Liver (tissue), 9 donors: ENCODE data around the gene DYRK1A. TPM values are rescaled to one million over a fixed set of nuclear protein-coding genes. Genes with fewer than 3 reads are reported as not detected.

Source experiments
- DNase-seq: peaks from one replicate; pipeline ENCODE4 v3.0.0-alpha.2; 2017; ENCODE audit warnings: low spot score
- H3K27ac ChIP-seq, 2 donors: one replicate each; pipeline ENCODE4 v1.7.0; 2013; ENCODE audit warnings: inconsistent platforms in 2 of 2, low read length in 2 of 2, control low read depth in 1 of 2, low read depth in 1 of 2, mild to moderate bottlenecking in 1 of 2
- H3K27me3 ChIP-seq, 4 donors: one replicate each; pipeline versions ENCODE4 v1.6.1 to v1.7.0; 2013; ENCODE audit warnings: low read length in 3 of 4, inconsistent platforms in 1 of 4, mild to moderate bottlenecking in 1 of 4, moderate library complexity in 1 of 4; ENCODE audit not compliant: control insufficient read depth in 4 of 4, insufficient read depth in 4 of 4
- H3K36me3 ChIP-seq, 4 donors: one replicate each; pipeline versions ENCODE4 v1.6.1 to v1.7.0; 2013; ENCODE audit warnings: low read length in 3 of 4, mild to moderate bottlenecking in 3 of 4, low read depth in 1 of 4, moderate library complexity in 1 of 4; ENCODE audit not compliant: control insufficient read depth in 4 of 4, insufficient read depth in 3 of 4
- H3K4me1 ChIP-seq, 4 donors: one replicate each; pipeline versions ENCODE4 v1.6.1 to v1.7.0; 2013; ENCODE audit warnings: low read length in 3 of 4, mild to moderate bottlenecking in 3 of 4, moderate library complexity in 1 of 4; ENCODE audit not compliant: control insufficient read depth in 4 of 4, insufficient read depth in 4 of 4
- H3K4me3 ChIP-seq, 3 donors: one replicate each; pipeline versions ENCODE4 v1.6.1 to v1.7.0; 2013; ENCODE audit warnings: low read length in 3 of 3, control low read depth in 1 of 3, low read depth in 1 of 3, mild to moderate bottlenecking in 1 of 3
- H3K9ac ChIP-seq, 2 donors: one replicate each; pipeline ENCODE4 v1.7.0; 2013; ENCODE audit warnings: low read length in 2 of 2, mild to moderate bottlenecking in 2 of 2, moderate library complexity in 2 of 2, control low read depth in 1 of 2, low read depth in 1 of 2
- H3K9me3 ChIP-seq, 4 donors: one replicate each; pipeline versions ENCODE4 v1.6.1 to v1.7.0; 2013; ENCODE audit warnings: low read length in 3 of 4; ENCODE audit not compliant: control insufficient read depth in 4 of 4
- EGR1 ChIP-seq, 2 donors: IDR thresholded peaks; 2 replicates each; pipeline ENCODE4 v1.6.1; 2016 to 2018; ENCODE audit warnings: antibody characterized with exemption in 2 of 2, low read depth in 2 of 2
- FOXA1 ChIP-seq: IDR thresholded peaks from 2 replicates; pipeline ENCODE4 v1.6.1; 2016; ENCODE audit warnings: antibody characterized with exemption
- RAD21 ChIP-seq, 2 donors: IDR thresholded peaks; 2 replicates each; pipeline ENCODE4 v1.6.1; 2016; ENCODE audit warnings: antibody characterized with exemption in 2 of 2, mild to moderate bottlenecking in 2 of 2
- RXRA ChIP-seq, 2 donors: IDR thresholded peaks; 2 replicates each; pipeline ENCODE4 v1.6.1; 2017 to 2018; ENCODE audit warnings: antibody characterized with exemption in 2 of 2, mild to moderate bottlenecking in 1 of 2
- SP1 ChIP-seq: IDR thresholded peaks from 2 replicates; pipeline ENCODE4 v1.6.1; 2018; ENCODE audit warnings: antibody characterized with exemption, mild to moderate bottlenecking
- TAF1 ChIP-seq: conservative IDR thresholded peaks from 2 replicates; pipeline ENCODE4 v1.6.1; 2016; ENCODE audit warnings: antibody characterized with exemption, mild to moderate bottlenecking
- YY1 ChIP-seq: IDR thresholded peaks from 2 replicates; pipeline ENCODE4 v1.6.1; 2016; ENCODE audit warnings: antibody characterized with exemption, mild to moderate bottlenecking
- WGBS: extraction: QIAGEN DNeasy Blood & Tissue Kit; methylation state at CpG from one replicate; pipeline ENCODE4 v1.1.7; 2013; 5-methylcytosine and 5-hydroxymethylcytosine counted together
- polyA plus RNA-seq, 2 donors: library from polyadenylated mRNA; stranded (reverse) in 1 of 2; unstranded in 1 of 2; fragments of 200-250 nt in 1 of 2; fragments of >200 nt in 1 of 2; fragmentation: Nextera tagmentation in 1 of 2; extraction: Ambion mirVana in 1 of 2; gene quantifications; one replicate each; pipeline versions ENCODE4 v1.2.1 to v1.2.3, GENCODE V29; 2013 to 2015
- total RNA-seq, 2 donors: library from RNA; depleted of rRNA; stranded (reverse); fragments of >200 nt; gene quantifications; one replicate each; pipeline ENCODE4 v1.2.3, GENCODE V29; 2014
- TF ChIP-seq, protein P1 (sequence below): IDR thresholded peaks from 2 replicates; pipeline ENCODE4 v1.6.1; 2016; ENCODE audit warnings: antibody characterized with exemption
- TF ChIP-seq, protein P2 (sequence below): IDR thresholded peaks from 2 replicates; pipeline ENCODE4 v1.6.1; 2016; ENCODE audit warnings: antibody characterized with exemption
- TF ChIP-seq, protein P3 (sequence below): IDR thresholded peaks from 2 replicates; pipeline ENCODE4 v1.6.1; 2016; ENCODE audit warnings: antibody characterized with exemption, mild to moderate bottlenecking
- TF ChIP-seq, protein P4 (sequence below): fragments of 150-350 bp; IDR thresholded peaks from 2 replicates; pipeline ENCODE4 v1.5.1; 2017; ENCODE audit warnings: improper control_type of control experiment, low read depth, low read length; ENCODE audit not compliant: missing input control
- donor health status: healthy.
- donor health status: healthy.
- donor health status: healthy.
- donor health status: healthy.
- donor health status: healthy.

The DYRK1A gene
- total and polyA plus RNA-seq, 4 donors = 5.1 to 58.3 (median 22.9) TPM

DNA sequence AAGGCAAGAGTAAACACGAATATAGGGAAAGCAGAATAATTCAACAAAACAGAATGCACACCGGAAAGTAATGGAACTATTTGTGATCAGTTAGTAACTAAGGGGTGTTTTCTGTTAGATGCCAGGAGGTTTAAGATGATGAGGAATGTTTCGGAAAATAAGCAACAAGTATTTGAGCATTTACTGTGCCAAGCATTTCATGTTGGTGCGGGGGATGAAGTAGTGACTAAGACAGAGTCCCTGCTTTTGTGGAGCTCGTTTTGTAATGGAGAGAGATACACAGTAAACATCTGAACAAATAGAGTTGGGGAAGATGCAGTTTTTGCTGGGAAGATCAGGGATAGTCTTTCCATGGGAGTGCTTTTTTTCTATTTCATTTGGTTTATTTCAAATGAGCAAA, 78.7 kb downstream of the DYRK1A start:
- H3K27me3 ChIP-seq = no peaks in the 10 kb centered on the region
- no peaks in the 10 kb centered on the region for H3K36me3 ChIP-seq
- no peak for DNase-seq
- H3K4me1 ChIP-seq = peaks cover 6 to 19% (median 12%) of the 10 kb centered on the region in 4 donors
- H3K27ac ChIP-seq = no peak overlapping the region
- TF ChIP-seq, protein P1, sequence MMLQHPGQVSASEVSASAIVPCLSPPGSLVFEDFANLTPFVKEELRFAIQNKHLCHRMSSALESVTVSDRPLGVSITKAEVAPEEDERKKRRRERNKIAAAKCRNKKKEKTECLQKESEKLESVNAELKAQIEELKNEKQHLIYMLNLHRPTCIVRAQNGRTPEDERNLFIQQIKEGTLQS = no peak
- TF ChIP-seq EGR1 (IDR thresholded peaks at IDR 0.05; ENCODE audit: low read depth in 2 of 2) = no peak
- no peak for TF ChIP-seq YY1
- TF ChIP-seq FOXA1 = no peak
- TF ChIP-seq, protein P2, sequence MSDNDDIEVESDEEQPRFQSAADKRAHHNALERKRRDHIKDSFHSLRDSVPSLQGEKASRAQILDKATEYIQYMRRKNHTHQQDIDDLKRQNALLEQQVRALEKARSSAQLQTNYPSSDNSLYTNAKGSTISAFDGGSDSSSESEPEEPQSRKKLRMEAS = no peak
- H3K9me3 ChIP-seq = no peaks in the 10 kb centered on the region
- H3K4me3 ChIP-seq = no peak overlapping the region
- WGBS = 78% methylated on average over 5 of the region's 5 CpGs
- H3K9ac ChIP-seq = no peak overlapping the region

DNA sequence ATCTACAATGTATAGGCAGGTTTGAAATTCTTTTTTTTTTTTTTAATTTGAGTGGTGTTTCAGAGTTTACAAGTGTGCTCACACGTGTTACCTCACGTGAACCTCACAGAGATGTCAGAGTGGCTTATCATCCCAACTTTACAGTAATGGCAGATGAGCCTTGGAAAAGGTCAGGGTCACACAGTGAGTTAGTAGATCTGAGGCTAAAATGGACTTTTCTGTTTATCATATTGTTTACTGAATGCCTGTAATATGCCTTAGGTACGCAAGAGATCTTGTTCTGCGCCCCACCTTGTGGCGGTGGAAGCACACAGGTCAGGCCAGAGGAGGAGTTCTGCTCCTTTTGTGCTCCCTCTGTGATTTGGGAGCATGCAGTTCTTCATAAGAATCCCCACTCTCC, 80.0 kb downstream of the DYRK1A start:
- Histone ChIP-seq H3K9ac (no peak overlapping the region), H3K4me1 (peaks cover 6 to 25% (median 13%) of the 10 kb centered on the region in 4 donors), H3K27me3 (no peaks in the 10 kb centered on the region), H3K27ac (no peak overlapping the region), H3K36me3 (no peaks in the 10 kb centered on the region), H3K9me3 (no peaks in the 10 kb centered on the region), H3K4me3 (no peak overlapping the region)
- TF ChIP-seq SP1 = no peak
- peak in 1 of 2 donors; percentile 32 for TF ChIP-seq RAD21 (IDR thresholded peaks at IDR 0.05)
- no peak for DNase-seq
- 88% methylated on average over 5 of the region's 5 CpGs for WGBS

DNA sequence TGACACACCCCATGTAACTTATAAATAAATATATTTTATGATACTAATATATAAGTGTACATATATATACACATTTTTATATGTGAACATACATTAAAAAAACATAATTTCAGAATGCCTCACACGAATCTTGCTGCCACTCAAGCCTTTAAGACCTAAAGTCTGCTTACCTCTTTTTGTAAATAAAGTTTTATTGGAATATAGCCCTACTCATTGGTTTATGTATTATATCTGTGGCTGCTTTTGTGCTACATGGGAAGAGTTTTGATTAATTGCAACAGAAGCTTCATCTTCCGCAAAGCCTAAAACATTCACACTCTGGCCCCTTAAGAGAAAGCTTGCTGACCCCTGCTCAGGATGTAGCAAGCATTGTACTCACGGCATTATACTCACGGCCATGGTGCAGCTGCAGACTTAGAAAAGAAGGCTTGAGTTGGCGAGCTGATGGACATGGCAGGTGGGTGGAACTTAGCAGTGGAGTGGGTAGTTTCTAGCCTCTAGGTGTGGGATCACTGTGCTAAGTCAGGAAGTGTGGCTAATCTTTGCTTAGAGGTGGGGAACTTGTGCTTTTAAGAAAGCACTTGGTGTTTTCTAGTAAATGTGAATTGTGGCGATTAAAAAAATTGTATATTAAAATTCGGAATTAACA, 80.8 kb downstream of the DYRK1A start:
- TF ChIP-seq, protein P3, sequence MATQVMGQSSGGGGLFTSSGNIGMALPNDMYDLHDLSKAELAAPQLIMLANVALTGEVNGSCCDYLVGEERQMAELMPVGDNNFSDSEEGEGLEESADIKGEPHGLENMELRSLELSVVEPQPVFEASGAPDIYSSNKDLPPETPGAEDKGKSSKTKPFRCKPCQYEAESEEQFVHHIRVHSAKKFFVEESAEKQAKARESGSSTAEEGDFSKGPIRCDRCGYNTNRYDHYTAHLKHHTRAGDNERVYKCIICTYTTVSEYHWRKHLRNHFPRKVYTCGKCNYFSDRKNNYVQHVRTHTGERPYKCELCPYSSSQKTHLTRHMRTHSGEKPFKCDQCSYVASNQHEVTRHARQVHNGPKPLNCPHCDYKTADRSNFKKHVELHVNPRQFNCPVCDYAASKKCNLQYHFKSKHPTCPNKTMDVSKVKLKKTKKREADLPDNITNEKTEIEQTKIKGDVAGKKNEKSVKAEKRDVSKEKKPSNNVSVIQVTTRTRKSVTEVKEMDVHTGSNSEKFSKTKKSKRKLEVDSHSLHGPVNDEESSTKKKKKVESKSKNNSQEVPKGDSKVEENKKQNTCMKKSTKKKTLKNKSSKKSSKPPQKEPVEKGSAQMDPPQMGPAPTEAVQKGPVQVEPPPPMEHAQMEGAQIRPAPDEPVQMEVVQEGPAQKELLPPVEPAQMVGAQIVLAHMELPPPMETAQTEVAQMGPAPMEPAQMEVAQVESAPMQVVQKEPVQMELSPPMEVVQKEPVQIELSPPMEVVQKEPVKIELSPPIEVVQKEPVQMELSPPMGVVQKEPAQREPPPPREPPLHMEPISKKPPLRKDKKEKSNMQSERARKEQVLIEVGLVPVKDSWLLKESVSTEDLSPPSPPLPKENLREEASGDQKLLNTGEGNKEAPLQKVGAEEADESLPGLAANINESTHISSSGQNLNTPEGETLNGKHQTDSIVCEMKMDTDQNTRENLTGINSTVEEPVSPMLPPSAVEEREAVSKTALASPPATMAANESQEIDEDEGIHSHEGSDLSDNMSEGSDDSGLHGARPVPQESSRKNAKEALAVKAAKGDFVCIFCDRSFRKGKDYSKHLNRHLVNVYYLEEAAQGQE = no peak
- TF ChIP-seq RXRA (IDR thresholded peaks at IDR 0.05) (no peak), TAF1 (no peak), EGR1 (IDR thresholded peaks at IDR 0.05; ENCODE audit: low read depth in 2 of 2) (no peak)
- TF ChIP-seq, protein P4, sequence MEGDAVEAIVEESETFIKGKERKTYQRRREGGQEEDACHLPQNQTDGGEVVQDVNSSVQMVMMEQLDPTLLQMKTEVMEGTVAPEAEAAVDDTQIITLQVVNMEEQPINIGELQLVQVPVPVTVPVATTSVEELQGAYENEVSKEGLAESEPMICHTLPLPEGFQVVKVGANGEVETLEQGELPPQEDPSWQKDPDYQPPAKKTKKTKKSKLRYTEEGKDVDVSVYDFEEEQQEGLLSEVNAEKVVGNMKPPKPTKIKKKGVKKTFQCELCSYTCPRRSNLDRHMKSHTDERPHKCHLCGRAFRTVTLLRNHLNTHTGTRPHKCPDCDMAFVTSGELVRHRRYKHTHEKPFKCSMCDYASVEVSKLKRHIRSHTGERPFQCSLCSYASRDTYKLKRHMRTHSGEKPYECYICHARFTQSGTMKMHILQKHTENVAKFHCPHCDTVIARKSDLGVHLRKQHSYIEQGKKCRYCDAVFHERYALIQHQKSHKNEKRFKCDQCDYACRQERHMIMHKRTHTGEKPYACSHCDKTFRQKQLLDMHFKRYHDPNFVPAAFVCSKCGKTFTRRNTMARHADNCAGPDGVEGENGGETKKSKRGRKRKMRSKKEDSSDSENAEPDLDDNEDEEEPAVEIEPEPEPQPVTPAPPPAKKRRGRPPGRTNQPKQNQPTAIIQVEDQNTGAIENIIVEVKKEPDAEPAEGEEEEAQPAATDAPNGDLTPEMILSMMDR = no peak
- TF ChIP-seq, protein P2 = no peak
- no peak overlapping the region for H3K9ac ChIP-seq
- H3K36me3 ChIP-seq = no peaks in the 10 kb centered on the region
- DNase-seq = no peak
- H3K9me3 ChIP-seq = no peaks in the 10 kb centered on the region
- 91% methylated on average over 7 of the region's 7 CpGs for WGBS
- no peak overlapping the region for H3K4me3 ChIP-seq
- no peaks in the 10 kb centered on the region for H3K27me3 ChIP-seq
- no peak overlapping the region for H3K27ac ChIP-seq
- peaks cover 8 to 34% (median 21%) of the 10 kb centered on the region in 4 donors for H3K4me1 ChIP-seq
